Posterior cingulate gyrus (tissue), 11 donors: ENCODE results near the gene RIT1.

ENCODE experiments used
- DNase-seq, 10 donors: peaks; one replicate each; pipeline versions ENCODE4 v3.0.0 to v3.0.0-alpha.2; 2020 to 2021; ENCODE audit warnings: mixed read lengths in 3 of 10
- intact Hi-C: fragments of 100-400 bp; cut with DNase I; formaldehyde crosslinking; loops from one replicate; pipeline ENCODE4 v1.15.1; 2023

The RIT1 gene

GRCh38 chr1:155859881-155860871, 51.0 kb downstream of the RIT1 start:
- intact Hi-C loops, result loop anchor here (2.0 to 5.0 kb wide), 2 partner anchors 75 to 127 kb away; partner anchors contain the start of gene KHDC4

GRCh38 chr1:155859234-155859829, 51.8 kb downstream of the RIT1 start, which contains the start of gene SYT11:
Gene SYT11 (plus strand): TSS chr1:155859567. CDS start chr1:155859762, 195 bp downstream.
- intact Hi-C loops, result loop anchor here (2.0 to 5.0 kb wide), 2 partner anchors 75 to 128 kb away; partner anchors contain the start of gene KHDC4

More at GRCh38 chr1:155859881-155860871, 51.0 kb downstream of the RIT1 start:
- DNase-seq, result peak; percentile 82 to 98 (median 89)

GRCh38 chr1:155858800-155859233, 52.3 kb downstream of the RIT1 start:
- intact Hi-C loops, result loop anchor here (2.0 to 5.0 kb wide), 2 partner anchors 76 to 128 kb away; partner anchors contain the start of gene KHDC4
- DNase-seq, result no peak

More at GRCh38 chr1:155859234-155859829, 51.8 kb downstream of the RIT1 start, which contains the start of gene SYT11:
- peak; percentile 93 to 99 (median 94) for DNase-seq

GRCh38 chr1:155856975-155857930, 53.9 kb downstream of the RIT1 start, which contains the start of gene GON4L:
Gene GON4L (minus strand): TSS chr1:155857214. CDS start chr1:155853780, 3,434 bp downstream.
- DNase-seq, result peak; percentile 80 to 98 (median 87)
- intact Hi-C loops, result loop anchor here (2.0 to 5.0 kb wide), 2 partner anchors 54 to 130 kb away; partner anchors contain the start of gene RIT1

- intact Hi-C loops, result loop anchor here (2.0 to 5.0 kb wide), 2 partner anchors 54 to 131 kb away; partner anchors contain the start of gene RIT1
- DNase-seq, result no peak
These were observed 54.7 kb downstream of the RIT1 start for GRCh38 chr1:155856257-155856974.

GRCh38 chr1:155850345-155850744, 60.8 kb downstream of the RIT1 start:
- DNase-seq, result no peak
- intact Hi-C loops, result no loop called here

- DNase-seq, result no peak
These were observed 63.2 kb downstream of the RIT1 start for GRCh38 chr1:155847823-155848529.

More at GRCh38 chr1:155847823-155848529, 63.2 kb downstream of the RIT1 start:
- intact Hi-C loops, result no loop called here
